AG09319 (cell line): ENCODE data around the gene MTHFS.

Experiments used
- DNase-seq: peaks from one replicate; pipeline ENCODE4 v3.0.0-alpha.2; 2010; ENCODE audit warnings: low read depth; ENCODE audit errors: extremely low read depth
- CTCF ChIP-seq: IDR thresholded peaks from 2 replicates; pipeline ENCODE4 v1.5.1; 2011; ENCODE audit warnings: low read depth, mild to moderate bottlenecking, inconsistent platforms, low read length, moderate library complexity

MTHFS gene

GRCh38 chr15:79897701-79898113 is 893 bp upstream of the MTHFS start:
- no peak for DNase-seq
- no peak for TF ChIP-seq CTCF

- no peak for TF ChIP-seq CTCF
- DNase-seq: no peak
Measured at GRCh38 chr15:79897380-79897678, 515 bp upstream of the MTHFS start.

GRCh38 chr15:79896131-79896633 is 632 bp downstream of the MTHFS start:
- DNase-seq: no peak
- TF ChIP-seq CTCF: no peak

GRCh38 chr15:79887054-79887930 is 9.5 kb downstream of the MTHFS start:
- no peak for TF ChIP-seq CTCF
- no peak for DNase-seq

- no peak for TF ChIP-seq CTCF
- no peak for DNase-seq
Measured at GRCh38 chr15:79886124-79886523, 10.7 kb downstream of the MTHFS start.

GRCh38 chr15:79884204-79884596 is 12.6 kb downstream of the MTHFS start:
- TF ChIP-seq CTCF: no peak
- DNase-seq: no peak

- no peak for TF ChIP-seq CTCF
- no peak for DNase-seq
Measured at GRCh38 chr15:79883579-79884203, 13.1 kb downstream of the MTHFS start.
